Activated CD4-positive, alpha-beta T cell treated with anti-CD3 and anti-CD28 coated beads, Interleukin-2, amount 50 U/mL, for 1 hour (primary cell): Measurements from ENCODE around the gene CTIF.

Experiments
- DNase-seq: peaks from one replicate; pipeline ENCODE4 v3.0.0-alpha.2; 2020

Gene CTIF

DNA sequence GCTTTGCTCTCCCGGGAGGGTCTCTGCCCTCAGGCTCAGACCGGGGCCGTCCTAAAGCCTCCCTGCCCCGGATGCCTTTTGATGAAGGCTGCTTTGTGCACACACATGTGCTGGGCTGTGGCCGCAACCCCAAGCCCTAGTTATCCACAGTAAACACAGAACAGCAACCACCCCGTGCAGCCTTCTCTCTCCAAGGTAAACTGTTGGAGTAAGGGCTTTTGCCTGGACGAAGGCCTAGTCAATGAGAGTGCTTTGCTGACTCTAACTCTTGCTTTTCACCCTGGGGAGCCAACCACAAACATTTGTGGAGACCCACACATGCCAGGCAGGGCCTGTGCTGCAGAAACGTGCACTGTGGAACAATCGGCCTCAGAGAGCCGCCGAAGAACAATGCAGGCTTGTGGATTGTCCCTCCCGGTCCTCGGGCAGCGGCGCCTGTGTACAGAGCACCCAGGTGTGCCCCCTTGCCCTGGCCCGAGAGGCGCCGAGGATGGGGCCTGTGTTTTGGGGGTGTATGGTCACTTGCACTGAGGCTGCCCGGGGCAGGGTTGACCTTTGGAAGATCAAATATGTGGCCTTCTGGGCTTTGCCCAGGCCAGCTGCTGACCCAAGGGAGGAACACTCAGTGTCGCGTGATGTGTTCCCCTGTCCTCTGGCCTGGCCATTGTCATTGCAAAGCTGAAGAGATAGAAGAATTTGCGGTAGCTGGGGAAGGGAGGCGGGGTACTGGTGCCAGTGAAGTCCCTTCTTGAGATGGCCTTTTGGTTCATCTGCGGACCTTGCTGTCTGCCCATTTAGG lies 37.0 kb downstream of the CTIF start:
- DNase-seq: no peak

DNA sequence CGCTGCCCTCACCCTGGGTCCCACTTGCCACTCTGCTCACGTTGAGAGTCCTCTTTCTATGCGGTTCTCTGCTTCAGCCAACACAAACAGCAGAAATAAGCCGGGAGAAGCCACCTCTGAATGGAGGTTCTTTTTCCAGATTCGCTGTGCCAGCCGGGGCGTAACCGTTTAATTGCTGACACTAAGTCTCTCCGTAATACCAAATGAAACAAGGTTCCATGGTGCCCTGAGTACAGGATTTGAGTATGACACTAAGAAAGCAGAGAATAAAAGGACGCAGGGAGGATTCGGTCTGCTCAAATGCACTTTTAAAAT lies 37.6 kb downstream of the CTIF start:
- DNase-seq: no peak

DNA sequence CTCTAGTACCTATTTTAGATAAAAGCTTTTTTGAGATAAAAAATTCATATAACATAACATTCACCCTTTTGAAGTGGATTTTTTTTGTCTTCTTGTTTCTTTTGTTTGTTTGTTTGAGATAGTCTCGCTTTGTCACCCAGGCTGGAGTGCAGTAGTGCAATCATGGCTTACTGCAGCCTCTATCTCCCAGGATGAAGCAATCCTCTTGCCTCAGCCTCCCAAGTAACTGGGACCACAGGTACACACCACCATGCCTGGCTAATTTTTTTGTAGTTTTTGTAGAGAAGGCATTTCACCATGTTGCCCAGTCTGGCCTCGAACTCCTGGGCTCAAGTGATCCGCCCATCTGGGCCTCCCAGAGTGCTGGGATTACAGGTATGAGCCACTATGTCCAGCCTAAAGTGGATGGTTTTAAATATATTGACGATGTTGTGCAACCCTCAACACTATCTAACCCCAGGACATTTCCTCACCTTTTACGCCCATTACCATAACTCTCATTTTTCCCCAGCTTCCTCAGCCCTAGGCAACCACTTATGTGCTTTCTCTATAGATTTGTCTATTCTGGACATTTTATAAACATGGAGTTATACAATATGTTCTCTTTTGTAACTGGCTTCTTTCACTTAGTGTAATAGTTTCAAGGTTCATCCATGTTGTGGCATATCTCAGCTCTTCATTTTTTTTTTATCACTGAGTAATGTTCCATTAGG lies 38.8 kb downstream of the CTIF start:
- DNase-seq: no peak

DNA sequence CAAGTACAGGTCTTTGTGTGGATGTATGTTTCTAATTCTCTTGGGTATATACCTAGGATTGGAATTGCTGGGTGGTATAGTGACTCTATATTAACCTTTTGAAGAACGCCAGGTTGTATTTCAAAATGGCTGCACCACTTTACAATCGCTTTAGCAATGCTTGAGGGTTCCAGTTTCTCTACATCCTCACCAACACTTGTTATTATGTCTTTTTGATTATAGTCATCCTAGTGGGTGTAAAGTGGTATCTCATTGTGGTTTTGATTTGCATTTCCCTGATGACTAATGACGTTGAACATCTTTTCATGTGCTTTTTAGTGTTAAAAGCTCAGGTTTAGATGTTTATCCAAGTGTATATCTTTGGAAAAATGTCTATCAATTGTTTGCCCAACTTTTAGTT lies 39.5 kb downstream of the CTIF start:
- DNase-seq: no peak

DNA sequence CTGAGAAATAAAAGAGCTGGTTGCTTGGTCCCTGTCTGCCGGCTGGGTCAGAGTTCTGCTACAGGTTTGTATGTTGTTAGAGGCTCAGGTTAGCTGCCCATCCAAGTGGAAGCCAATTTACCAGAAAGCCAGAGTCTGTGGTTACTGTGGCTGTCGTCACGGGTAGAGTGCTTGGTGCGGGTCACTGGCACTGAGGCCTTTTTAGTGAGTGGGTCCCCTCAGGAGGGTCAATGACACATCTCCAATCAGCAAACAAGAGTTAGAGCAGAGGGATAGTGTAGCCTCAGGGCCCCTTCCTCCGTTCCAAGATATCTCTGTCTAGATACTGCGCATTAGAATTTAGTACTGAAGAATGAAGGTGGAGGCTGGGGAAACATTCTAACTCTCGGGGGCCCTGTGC lies 41.2 kb downstream of the CTIF start:
- DNase-seq: no peak

DNA sequence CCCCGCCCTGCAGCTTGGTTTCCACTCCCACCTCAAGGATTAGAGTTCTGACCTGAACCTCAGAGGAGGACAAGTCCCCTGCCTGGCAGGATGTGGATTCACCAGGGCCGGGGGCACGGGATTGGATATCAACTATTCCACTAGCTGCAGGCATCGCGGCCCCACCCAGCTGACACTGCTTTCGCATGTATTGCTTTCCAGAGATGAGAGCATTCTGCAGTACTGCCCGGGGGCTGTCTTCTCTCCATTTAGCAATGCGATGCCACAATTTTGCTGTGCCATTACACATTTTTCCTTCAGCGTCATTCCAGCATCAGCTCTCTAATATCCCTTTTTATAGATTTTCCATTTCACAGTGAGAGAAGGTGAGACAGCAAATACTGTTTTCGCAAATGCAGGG lies 42.0 kb downstream of the CTIF start:
- DNase-seq: no peak

DNA sequence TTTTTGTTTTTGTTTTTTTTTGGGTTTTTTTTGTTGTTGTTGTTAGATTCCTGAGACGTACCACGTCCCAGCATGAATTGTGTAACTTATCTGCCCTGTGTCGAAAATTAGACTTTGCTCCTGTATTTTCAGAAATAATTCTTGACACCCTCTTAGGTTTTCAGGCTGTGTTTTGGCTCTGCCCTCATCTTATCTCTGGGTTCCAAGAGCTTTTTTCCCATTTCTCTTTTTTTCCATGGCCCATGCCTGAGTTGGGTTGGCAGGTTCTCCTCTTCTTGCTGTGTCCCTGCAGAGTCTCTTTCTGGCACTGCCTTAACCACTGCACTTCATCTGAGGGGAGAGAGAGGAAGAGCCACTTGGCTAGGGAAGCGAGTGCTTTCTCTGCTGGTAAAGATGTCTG lies 42.4 kb downstream of the CTIF start:
- DNase-seq: no peak

DNA sequence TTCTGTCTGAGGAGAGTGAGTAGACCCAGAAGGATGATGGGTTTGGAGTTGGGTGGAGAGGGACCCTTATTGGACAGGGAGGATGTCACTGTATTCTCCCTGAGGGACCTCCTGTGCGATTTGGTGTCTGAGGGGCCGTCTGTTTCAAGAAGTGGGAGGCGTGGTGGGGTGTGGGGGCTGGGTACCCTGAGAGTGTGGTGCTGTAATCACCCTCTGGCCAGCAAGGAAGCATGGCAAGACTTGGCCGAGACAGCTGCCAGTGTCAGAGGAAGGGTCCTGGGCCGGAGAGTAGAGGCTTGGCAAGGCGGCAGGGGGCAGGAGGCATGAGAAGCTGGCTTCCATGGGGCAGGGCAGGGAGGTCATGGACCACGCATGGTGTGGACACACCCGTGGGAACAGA lies 43.1 kb downstream of the CTIF start:
- DNase-seq: no peak

DNA sequence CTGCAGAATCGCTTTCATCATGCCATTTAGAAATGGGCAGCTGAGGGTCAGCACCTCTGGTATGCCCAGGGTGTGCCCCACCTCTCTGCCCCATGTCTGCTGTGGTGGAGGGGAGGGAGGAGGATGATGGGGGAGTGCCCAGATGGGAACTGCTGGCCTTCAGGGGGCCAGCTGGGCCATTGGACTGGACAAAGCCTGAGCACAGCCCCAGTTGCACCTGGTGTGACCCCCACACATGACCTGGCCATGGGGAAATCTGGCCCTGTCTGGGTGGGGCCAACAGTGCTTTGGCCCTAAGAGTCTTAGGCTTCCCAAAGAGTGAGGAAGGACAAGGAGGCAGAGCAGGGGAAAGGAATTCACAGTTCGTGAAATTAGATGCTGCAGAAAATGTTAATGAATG lies 44.1 kb downstream of the CTIF start:
- DNase-seq: no peak

DNA sequence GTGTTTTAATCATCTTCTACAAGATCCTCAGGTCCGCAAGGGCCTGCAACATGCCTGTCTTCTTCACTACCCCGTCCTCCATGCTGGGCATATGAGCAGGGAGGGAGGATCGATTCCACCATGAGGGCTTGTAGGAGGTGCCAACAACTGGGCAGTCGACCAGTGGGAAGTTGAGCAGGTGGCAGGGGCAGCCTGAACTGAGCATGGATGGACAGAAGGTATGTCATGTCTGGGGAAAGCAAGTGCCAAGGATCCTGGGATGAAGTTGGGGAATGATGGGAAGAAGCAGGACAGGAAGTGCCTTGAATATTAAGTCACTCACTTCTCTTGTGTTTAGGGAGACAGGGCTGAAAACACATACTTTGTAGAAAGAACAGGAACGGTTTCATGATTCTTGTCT lies 44.7 kb downstream of the CTIF start:
- no peak for DNase-seq

DNA sequence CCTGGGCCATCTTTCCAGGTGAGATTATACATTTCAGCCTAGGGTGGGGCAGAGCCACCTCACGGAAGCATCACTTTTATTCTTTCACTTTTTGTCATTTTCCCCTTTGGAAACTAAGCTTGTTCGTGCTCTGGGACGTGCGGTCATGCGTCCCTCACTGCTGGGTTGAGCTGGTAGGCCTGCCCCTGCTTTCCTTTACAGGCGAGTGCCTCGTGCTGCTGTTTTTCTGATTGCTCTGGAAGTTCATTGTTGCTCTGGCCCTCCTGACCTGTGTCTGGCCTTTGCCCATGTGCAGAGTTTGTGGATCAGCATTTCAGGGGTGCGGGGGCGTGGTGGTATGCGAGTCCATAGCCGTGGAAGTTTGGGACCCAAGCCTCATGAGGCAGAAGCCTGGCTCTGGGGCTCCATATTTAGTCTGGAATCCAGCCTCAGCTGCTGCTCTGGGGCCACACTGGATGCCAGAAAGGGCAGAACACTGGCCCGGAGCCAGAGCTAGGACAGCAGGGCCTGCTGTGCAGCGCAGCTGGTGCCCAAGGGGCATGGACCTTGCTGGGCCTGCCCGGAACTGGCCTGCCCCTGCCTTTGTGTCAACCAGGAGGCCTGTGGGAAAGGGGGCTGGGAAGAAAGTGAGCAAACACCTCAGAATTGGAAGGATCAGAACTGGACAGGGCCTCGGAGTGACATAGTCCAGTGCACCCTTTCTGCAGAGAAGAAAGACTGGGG lies 51.1 kb downstream of the CTIF start:
- DNase-seq: no peak

DNA sequence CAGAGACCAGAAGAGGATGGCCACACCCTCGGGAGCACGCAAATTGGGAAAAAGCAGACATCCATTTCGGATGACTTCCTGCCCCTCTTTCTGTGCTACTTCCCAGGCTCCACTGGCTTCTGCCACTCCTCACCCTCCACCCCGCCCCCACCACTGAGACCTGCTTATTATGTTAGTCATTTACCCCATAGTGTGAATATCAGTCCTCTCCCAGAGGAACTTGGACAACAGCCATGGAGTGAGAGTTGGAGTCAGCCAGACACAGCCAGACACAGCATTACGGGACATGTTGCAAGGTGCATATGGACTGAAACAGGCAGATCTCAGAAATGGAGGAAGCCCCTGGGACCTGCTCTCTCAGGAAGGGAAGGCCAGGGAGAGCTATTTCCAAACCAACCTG lies 51.8 kb downstream of the CTIF start:
- DNase-seq: no peak

DNA sequence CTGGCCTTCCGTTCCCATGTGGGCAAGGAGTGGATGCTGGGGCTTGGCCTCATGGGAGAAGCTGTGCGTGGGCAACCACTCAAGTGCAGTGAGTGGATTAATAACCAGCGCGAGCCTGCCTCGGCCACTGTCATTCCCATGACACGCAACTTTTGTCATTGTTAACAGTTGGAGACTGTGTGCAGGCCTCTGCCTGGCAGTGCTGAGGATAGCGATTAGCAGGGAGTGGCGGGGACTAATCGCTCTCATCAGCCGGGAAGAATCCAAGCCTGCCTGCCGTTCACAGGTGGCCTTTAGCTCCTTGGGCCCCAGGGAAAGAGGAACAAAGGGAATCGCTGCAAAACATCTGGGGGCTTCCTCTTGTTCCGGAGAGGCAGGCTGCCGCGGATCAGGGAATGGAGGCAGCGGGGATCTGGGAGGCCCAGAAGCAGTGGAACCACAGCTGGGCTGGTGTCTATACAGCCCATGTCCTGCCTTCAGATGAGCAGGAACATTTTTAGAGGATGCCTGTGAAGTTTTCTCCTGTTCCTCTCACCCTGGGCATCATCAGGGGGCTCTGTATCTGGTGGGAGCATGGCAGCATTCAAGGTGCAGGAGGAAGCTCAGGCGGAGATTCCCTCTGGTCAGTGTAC lies 53.8 kb downstream of the CTIF start:
- no peak for DNase-seq

DNA sequence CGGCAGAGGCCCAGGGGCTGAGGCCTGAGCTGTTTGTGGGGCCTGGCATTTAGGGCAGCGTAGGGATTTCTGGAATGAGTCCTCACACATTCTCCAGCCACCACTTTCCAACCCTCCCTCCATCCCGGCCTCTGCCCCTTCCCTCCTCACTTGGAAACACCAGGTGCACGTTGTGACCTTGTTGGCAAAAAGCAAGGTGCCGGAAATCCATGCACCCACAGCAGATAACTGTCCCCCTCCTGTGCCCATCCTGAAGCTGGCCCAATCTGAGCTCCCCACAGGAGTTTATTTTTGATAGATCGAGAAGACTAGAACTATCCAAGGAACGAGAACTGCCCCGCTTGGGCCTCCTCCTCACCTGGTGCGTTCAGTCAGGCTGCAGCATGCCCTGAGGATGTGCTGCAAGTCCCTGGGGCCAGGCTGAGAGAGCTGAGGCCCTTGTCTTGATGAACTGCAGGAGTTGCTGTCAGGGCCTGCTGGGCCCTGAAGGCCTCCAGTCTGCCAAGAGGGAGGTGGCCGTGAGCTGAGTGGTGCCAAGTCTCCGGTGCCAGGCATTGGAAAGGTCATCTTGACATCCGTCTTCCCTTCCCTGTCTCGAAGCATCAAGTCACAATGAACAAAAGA lies 55.8 kb downstream of the CTIF start:
- no peak for DNase-seq

DNA sequence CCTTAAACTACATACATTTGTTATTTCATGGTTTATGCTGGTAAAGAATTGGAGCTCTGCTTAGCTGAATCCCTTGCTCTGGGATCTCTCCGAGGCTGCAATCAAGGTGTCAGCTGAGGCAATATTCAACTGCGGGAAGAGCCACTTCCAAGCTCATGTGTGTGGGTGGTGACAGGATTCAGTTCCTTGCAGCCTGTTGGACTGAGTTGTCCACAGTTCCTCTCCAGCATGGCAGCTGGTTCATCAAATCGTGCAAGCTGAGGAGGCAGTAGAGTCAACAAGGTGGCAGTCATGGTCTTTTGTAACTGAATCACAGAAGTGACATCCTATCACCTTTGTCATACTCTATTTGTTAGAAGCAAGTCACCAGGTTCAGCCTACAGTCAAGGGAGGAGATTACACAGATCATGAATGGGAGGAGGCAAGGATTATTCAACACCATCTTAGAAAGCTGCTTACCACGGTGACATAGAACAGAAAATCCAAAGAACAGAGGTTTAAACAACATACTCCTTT lies 56.9 kb downstream of the CTIF start:
- no peak for DNase-seq

DNA sequence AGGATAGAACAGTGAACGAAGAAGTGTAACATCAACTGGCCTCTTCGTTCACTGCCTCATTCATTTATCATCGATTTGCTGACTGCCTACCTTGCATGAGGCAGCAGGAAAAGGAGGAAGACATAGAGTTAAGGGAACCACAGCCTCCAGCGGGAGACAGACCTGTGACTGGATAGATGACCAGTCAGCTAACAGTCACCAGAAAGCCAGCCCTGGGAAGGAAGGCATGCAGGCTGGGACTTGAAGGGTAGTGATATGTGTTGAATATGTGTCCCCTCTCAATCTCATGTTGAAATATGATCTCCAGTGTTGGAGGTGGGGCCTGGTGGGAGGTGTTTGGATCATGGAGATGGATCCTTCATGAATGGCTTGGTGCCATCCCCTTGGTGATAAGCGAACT lies 58.3 kb downstream of the CTIF start:
- DNase-seq: no peak

DNA sequence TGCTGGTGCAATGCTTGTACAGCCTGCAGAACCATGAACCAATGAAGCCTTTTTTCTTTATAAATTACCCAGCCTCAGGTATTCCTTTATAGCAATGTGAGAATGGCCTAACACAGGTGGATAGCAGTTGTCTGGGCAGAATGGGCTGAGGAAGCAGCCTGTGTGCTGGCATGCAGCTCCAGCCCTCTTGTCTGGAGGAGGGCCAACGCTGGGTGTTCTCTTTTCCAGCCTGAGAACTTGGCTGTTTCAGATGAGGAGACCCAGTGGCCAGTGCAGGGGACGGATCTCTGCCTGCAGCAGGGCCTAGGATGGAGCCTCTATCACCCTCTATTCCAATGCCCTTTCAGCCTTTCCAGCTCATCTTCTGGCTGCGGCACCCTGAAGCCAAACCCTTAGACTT lies 58.8 kb downstream of the CTIF start:
- no peak for DNase-seq

DNA sequence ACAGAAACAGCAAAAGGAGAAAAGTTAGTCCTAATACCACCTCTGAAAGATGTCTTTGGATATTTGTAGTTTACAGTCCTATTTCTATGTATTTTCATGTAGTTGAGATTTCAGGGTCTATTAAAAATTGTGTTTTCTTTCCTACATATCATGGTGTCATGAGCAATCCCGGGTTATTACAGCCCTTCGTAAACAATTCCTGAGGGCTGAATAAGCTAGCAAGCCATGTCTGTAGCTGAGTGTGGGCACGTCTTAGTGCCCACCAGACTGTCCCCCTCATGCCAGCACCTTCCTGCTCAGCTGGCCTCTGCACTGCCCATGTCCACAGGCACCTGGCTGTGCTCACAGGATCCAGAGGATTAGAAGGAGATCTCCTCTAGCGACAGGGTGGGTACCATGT lies 60.6 kb downstream of the CTIF start:
- no peak for DNase-seq

DNA sequence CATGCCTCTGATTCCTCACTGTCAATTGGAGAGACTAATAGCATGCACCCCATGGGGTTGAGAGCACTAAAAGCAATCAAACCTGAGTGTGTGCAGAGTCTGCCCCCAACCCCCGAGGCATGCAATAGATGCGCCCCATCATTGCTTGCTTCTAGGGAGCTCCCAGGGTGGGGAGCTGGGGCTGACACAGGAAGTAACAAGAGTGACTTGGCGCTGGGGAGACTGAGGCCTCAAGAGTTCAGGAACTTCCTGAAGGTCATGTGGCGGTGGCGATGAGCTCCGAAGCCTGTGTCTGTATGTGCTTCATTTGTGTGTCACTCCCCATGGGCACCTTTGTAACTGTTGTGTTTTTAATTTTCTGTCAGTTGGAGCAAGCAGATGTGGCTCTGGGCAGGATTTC lies 61.2 kb downstream of the CTIF start:
- DNase-seq: no peak

DNA sequence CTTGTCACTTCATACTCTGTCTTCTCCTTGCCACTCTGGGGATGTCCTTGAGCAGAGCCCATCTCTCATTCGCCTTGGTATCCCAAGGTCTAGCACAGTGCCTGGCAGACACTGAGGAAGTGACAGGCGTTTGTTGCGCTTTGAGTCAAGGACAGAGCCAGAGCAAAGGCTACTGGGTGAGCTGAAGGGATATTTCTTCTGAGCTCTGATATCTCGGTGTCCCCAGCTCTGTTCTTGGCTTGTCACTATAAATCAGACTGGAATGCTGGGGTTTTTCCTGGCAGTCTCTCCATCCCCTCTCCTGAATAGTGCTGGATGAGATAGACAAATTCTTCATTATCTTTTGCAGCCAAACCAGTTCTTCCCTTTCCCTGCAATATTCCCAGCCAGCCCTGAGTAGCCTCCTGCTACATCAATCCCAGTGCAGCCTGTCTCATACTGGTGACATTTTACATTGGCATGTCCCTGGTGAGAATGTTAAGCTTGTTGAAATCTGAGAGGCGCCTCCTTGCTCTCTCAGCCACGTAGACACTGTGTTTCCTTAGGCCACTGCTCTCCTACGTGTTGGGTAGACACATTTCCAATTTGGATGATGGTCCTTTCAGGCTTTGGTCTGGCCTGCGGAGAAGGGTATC lies 61.7 kb downstream of the CTIF start:
- no peak for DNase-seq

DNA sequence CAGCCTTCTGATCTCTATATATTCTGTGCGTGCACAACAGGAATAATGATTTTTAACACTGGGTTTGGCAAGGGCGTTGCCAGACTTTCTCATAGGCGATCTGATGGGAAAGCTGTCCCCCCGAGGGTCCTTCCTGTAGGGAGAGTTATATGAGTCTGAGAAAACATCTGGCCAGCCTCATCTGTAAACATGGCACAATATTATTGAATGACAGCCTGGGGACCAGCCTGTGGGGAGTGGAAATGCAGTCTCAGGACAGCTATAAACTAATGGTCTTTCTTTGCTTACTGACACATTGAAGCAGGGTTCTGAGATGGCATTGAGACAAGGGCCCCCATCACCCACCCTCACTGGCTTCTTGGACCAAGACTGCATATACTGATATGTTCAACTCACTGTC lies 62.5 kb downstream of the CTIF start:
- no peak for DNase-seq

DNA sequence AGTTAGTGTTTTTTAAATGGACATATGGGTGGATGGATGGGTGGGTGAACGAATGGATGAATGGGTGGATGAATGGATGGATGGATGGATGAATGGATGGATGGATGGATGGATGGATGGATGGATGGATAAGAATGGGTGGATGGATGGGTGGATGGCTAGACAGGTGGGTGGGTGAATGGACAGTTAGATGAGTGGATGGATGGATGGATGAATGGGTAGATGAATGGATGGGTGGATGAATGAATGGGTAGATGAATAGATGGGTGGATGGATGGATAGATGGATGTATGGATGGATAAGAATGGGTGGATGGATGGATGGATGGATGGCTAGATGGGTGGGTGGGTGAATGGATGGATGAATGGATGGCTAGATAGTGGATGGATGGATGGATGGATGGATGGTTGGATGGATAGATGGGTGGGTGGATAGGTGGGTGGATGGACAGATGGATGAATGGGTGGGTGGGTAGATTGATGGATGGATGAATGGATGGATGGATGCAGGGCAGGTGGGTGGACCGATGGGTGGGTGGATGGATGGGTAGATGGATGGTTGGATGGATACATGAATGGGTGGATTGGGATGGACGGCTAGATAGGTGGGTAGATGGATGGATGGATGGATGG lies 64.0 kb downstream of the CTIF start:
- no peak for DNase-seq
